Activated CD8-positive, alpha-beta memory T cell treated with anti-CD3 and anti-CD28 coated beads, Interleukin-2, amount 50 U/mL, for 48 hours (primary cell): Measurements from ENCODE around the gene KRTAP5-4.
"Not testable (repeated sequence)": the region's sequence is repeated elsewhere in the genome, so short reads cannot be mapped to it uniquely, and the experiment has no call there.

Experiments
- DNase-seq: peaks from one replicate; pipeline ENCODE4 v3.0.0-alpha.2; 2020

KRTAP5-4 gene

DNA sequence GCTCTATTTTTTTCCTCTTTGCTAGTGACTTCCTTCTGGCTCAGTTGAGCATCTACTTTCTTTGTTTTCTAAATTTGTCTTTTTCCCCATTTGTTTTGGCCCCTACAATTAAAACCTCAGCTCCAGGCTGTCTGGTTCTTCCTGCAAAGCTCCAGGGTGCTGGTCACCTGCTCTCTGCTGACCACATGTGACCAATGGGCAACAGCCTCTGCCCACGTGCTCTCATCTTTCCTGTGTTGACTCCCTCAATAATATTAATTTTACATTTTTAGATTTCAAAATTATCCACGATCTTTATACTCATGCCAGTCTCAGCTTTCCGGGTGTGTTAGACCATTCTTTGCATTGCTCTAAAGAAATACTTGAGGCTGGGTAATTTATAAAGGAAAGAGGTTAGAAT, 23.5 kb downstream of the KRTAP5-4 start:
- DNase-seq: not testable (repeated sequence)

DNA sequence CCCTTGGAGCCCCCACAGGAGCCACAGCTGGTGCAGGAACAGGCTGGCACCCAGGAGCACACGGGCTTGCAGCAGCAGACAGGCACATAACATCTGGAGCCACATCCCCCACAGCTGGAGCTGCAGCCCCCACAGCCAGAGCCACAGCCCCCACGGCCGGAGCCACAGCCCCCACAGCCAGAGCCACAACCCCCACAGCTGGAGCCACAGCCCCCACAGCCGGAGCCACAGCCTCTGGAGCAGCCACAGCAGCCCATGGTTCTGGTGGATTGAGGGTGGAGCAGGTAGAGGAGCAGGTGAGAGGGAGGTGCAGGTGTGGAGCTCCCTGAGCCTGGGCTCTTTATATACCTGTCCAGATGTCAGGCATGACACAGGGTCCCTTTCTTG, 24.0 kb downstream of the KRTAP5-4 start, which contains the start of gene KRTAP5-2:
TSS of gene KRTAP5-2 (minus strand) at position 301 of the 387 bp plus-strand sequence. CDS start at position 257, 44 bp downstream.
- no peak for DNase-seq

DNA sequence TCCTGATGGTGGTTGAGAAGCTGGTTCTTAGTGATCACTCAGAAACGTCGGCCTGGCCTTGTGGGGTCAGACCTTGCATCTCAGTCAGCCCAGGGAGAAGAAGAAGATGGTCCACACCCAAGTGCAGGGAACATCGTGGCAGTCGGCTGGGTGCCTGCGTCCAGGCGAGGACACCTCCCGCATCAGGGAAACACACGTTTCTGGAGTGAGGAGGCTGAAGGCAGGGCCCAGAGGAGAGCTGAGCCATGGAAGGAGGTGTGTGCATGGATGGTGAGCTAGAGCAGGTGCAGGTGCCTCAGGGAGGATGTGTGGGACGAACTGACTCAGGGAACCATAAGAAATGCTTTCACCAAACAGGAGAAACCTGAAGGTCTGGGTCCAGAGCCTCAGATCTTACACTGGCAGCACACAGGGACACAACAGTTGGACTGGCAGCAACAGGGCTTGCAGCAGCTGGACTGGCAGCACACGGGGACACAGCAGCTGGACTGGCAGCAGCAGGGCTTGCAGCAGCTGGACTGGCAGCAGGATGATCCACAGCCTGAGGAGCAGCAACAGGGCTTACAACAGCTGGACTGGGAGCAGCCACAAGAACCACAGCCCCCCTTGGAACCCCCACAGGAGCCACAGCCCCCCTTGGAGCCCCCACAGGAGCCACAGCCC, 24.5 kb downstream of the KRTAP5-4 start:
- DNase-seq: no peak

DNA sequence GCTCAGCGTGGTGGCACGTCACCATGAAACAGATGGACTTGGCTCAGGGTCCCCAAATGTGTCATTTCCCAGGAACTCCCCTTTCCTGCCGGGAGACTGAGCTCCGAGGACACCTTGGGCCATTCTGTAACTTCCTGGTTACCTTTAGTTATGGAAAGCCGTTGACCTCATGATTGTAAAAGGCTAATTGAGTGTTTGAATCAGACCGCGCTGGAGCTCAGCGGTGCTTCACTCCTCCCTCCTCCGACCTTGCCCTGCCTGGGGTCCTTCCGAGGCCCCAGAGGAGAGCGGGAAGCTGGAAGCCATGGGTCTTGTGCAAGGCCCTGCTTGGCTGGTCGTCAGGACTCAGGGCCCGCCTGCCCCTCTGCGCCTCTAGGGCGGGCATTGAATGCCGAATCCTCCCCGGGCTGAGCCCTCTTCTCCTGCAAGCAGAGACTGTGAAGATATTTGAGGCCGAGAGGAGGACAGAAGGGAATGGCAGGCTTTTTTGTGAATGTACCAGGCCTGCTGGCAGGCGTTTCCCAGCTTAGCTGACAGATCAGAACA, 25.3 kb downstream of the KRTAP5-4 start:
- DNase-seq: not testable (repeated sequence)

DNA sequence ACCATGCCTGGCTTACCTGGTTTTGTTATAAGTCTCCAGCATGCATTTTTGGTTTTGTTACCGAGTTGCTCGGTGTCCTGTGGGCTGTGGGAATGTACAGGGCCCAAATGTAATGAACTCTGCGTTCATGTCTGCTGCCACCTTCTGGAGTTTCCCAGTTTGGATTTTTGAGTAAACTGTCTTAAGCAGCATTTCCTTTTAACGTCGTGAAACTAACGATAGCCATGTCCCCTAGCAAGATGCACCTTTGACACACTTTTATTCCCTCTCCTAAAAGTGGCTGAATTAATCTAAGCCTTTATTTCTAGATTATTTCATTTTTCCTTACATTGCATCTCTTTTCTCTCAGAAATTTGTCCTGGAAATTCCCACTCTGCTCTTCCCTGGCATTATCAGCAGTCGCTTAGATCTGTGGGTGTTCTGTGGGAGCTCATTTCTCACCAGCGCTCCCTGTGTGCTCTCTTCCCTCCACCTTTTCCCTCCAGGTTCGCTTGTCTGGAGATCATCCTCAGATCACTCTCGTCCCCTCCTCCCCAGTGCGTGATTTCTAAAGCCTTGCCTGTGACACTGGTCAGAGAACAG, 25.9 kb downstream of the KRTAP5-4 start:
- not testable (repeated sequence) for DNase-seq

DNA sequence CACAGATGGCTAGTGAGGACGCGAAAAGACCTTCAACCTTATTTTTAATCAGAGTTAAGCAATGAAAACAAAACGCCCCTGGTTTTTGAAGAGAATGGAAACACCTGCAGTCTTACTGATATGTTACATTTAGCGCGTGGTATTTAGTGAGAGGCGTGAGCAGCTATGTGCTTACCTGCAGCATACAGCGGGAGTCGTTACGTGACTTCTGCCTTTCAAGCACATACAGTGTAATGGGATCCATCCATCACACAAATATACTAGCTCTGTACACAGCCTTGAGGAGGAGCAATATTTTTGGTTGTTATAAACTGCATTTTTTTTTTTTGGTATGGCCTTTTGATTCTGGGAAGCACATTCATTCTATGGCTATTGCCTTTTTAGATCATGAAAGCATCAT, 29.3 kb downstream of the KRTAP5-4 start:
- DNase-seq: no peak

DNA sequence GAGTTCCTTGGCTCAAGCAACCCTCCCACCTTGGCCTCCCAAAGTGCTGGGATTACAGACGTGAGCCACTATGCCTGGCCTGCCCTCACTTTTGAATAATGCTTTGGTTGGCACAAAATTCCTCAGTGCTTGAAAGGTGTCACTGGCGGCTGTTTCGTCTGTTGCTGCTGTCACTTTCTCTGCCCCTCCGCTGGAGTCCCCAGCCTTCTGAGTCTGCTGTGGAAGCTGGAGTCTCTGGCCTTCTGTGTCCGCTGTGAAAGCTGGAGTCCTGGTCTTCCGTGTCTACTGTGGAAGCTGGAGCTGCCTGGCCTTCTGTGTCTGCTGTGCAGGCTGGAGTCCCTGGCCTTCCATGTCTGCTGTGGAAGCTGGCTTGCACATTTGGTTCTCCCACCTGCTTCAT, 31.9 kb downstream of the KRTAP5-4 start:
- DNase-seq: no peak

DNA sequence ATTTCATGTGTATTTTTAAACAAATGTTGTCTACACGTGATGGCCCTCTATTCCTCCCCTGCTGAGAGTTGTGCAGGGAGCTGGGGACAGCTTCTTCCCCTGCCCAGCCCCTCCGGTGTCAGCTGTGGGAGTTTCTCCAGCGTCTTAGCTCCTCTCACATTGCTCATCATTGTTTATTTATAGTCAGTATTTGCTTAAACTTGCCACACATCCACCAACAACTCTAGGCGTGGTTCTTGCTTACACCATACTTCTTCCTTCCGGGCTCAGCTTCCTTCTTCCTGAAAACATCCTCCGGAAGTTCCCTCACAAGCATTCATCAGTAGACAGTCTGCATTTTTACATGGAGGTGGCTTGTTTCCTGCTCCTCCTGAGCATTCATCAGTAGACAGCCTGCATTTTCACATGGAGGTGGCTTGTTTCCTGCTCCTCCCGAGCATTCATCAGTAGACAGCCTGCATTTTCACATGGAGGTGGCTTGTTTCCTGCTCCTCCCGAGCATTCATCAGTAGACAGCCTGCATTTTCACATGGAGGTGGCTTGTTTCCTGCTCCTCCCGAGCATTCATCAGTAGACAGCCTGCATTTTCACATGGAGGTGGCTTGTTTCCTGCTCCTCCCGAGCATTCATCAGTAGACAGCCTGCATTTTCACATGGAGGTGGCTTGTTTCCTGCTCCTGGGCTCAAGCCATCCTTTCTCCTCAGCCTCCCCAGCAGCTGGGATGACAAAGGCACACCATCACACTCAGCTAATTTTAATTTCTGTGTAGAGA, 32.6 kb downstream of the KRTAP5-4 start:
- not testable (repeated sequence) for DNase-seq

DNA sequence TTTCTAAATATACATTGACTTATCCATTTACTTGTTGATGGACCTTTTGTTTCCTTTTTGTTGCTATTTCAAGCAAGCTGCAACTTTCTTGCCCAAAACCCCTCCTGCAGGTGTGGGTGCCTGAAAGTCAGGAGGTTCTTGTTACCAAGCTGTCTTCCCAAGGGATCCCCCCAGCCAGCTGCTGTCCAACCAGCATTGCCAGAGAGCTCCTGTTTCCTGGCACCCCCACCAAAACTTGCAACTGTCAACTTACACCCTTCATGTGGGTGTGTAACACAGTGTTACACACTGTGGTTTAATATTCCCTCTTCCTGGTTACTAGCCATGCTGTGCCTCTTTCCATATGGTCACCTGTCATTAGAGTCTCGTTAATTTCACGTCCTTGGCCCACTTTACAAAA, 35.2 kb downstream of the KRTAP5-4 start:
- no peak for DNase-seq

DNA sequence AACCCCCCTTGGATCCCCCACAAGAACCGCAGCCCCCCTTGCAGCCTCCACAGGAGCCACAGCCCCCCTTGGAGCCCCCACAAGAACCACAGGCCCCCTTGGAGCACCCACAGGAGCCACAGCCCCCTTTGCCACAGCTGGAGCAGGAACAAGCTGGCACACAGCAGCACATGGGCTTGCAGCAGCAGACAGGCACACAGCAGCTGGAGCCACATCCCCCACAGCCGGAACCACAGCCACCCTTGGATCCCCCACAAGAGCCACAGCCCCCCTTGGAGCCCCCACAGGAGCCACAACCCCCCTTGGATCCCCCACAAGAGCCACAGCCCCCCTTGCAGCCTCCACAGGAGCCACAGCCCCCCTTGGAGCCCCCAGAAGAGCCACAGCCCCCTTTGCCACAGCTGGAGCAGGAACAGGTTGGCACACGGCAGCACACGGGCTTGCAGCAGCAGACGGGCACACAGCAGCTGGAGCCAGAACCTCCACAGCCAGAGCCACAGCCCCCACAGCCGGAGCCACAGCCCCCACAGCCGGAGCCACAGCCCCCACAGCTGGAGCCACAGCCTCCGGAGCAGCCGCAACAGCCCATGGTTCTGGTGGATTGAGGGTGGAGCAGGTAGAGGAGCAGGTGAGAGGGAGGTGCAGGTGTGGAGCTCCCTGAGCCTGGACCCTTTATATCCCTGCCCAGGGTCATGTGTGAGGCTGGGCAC, 37.1 kb downstream of the KRTAP5-4 start, which contains the start of gene KRTAP5-1:
TSS of gene KRTAP5-1 (minus strand) at position 623 of the 710 bp plus-strand sequence. CDS start at position 589, 34 bp downstream.
- not testable (repeated sequence) for DNase-seq

DNA sequence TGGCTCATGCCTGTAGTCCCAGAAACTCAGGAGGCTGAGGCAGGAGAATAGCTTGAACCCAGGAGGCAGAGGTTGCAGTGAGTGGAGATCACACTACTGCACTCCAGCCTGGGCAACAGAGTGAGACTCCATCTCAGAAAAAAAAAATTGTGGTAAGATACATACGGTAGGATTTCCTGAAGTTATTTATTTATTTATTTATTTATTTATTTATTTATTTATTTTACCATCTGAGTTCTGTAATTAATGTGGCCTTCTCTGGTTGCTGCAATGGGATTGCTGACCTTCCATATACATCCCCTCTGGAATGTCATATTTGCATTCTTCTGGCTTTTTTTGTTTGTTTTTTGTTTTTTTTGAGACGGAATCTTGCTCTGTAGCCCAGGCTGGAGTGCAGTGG, 39.0 kb downstream of the KRTAP5-4 start:
- DNase-seq: not testable (repeated sequence)

DNA sequence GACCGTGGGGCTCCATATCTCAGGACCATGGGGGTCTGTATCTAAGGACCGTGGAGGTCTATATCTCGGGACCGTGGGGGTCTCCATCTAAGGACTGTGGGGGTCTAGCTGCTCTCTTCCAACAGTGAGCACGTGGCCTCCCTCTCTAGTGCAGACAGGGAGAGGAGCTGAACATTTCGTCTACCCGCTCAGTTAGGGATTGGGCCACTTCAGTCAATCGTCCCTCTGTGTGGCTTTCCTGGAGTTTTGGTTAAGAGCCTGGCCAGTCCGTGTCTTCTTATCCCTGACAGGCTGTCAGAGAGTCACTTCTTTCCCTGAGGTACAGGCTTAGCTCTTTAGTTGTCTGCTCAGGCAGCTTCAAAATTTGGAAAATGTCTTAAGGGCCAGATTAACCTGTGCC, 40.0 kb downstream of the KRTAP5-4 start:
- DNase-seq: no peak

DNA sequence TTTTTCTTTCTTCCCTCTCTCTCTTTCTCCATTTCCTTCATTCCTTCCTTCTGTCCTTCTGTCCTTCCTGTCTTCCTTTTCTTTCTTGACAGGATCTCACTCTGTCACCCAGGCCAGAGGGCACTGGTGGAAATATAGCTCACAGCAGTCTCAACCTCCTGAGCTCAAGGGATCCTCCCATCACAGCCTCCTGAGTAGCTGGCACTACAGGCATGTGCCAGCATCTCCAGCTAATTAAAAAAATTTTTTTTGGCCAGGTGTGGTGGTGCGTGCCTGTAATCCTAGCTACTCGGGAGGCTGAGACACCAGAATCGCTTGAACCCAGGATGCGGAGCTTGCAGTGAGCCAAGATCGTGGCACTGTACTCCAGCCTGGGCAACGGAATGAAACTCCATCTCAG, 45.1 kb downstream of the KRTAP5-4 start:
- no peak for DNase-seq

DNA sequence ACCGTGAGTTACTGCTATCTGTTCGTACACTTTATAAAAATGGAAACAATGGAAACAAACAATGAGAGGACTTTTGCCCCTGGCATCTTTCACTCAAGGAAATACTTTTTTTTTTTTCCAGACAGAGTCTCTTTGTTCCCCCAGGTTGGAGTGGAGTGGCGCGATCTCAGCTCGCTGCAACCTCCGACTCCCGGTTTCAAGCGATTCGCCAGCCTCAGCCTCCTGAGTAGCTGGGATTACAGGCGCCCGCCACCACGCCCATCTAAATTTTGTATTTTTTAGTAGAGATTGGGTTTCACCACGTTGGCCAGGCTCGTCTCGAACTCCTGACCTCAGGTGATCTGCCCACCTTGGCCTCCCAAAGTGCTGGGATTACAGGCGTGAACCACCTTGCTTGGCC, 46.2 kb downstream of the KRTAP5-4 start:
- not testable (repeated sequence) for DNase-seq

DNA sequence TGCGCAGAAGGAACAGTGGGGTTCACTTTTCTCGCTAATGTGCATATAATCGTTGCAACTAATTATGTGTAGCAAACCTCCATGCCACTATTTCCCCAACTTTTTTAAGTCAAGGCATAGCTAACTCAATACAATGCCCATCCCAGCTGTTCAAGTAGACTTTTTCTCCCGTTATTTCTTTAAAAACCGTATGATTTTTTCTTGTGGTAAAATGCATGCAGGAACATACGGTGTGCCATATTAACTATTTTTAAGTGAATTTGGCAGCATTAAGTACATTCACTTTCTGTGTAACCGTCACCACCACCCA, 47.0 kb downstream of the KRTAP5-4 start:
- no peak for DNase-seq

DNA sequence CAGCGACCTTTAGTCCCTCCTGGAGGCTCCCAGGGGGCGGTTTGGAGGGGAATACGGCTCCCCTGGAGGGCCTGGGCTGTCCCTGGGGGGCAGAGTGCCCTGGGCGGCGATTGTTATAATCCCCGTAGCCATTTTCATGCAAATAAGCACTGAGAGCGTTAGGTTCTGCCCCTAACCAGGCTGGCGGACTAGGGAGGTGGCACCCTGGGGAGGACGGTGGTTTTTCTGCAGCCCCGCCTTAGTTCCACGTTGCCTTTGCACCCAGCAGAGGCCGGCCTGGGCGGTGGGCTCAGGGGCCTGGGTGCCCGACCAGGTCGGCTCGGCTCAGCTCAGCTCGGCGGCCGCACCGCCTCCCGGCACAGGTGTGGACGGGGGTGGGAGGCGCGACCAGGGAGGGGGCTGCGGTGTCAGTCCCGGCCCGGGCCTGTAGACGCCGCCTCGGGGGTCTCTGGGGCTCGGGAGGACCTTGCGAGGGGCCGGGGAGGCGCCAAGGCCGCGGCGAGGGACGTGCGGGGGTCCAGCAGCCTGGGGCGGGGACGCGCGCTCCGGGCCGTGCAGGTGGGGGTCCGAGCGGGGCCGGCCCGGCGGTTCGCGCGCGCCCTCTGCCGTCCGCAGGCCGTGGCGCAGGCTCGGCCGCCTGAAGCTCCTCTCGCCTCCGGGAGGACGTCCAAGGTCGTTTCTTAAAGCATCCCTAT, 47.6 kb downstream of the KRTAP5-4 start:
- peak; percentile 86 for DNase-seq

DNA sequence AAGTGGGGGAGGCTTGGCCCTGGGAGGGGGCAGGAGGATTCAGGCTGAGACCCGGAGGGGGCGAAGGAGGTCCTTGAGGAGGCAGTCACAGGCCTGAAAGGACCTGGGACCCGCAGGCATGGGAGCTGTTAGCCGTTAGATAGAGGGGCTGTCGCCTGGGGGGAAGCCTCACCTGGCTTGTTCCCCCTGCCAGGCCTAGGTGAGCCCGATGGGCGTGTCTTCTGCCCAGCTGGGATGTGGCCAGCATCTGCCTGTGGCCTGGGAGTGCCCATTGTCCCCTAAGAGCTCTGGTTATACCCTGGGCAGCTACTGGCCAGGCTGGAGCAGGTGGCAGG, 48.1 kb downstream of the KRTAP5-4 start:
- DNase-seq: no peak

DNA sequence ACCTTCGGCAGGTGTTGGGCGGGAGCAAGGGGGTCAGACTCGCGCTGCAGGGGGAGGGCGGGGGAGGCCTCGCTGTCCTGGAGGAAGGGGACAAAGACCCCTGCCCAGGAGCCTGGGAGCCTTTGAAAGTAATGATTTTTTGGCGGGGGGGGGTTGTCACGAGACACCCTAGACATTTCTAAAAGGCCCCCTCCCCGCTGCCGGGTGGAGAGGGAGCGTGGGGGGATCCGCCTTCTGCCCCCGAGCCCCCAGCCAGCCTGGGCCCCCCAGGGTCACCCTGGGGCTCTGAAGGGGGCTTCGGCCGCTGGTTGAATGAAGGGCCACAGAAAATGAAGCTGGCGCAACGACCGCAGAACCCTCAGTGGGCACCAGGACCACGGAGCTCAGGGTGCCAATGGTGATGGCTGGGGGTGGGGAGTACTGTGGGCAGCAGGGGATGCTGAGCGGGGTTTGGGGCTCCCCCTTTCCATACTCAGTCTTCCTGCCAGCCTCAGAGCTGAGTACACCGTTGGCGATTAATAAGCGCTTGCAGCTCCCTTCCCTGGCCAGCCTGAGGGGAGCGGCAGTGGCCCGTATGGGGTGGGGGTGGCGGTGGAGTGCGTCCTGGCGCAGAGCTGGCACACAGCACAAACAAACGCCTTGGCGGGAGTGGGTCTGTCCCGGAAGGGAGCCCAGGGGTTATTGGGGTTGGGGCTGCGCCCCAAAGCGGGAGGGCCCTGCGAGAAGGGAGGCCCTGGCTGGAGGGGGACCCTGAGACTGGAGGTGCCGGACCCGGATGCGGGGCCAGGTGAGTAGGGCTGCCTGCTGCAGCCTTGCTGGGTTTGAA, 48.6 kb downstream of the KRTAP5-4 start:
- peak; percentile 66 for DNase-seq

DNA sequence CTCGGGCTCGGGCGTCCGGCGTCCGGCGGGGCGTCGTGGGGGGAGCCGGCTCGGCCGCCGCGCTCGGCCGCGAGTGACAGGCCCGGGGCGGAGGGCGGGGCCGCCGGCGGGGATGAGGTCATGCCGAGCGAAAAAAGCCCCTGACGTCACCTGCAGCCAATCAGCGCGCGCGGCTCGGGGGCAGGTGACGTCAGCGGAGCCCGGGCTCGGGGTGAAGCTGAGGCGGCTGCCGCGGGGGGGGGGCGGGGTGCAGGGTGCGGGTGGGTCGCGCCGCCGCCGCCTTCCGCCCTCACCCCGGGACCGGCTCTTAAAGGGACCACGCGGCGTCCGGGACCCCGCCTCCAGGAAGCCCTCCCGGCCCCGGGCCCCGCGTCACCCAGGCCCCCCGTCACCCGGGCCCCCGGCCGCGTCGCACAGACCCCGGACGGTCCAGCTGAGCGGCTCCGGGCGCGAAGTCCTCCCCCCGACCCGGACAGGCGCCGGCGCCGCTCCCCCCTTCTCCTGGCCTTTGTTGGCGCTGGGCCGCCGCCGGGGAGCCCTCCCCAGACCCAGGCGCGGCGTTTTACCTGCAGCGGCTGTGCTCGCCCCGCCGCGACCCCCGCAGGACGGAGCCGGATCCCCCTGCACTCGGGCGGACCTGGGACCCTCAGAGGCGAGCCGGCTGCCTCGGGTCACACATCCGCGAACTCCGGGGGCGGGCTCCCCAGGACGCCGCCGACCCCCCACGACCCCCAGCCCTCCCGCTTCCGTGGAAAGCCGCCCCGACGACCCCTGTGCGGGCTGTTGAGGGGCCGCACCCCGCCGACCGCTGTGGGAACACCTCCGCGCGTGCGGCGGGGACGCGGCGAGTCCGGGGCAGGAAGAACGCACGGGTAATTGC, 49.5 kb downstream of the KRTAP5-4 start, which contains the start of gene DUSP8:
TSS of gene DUSP8 (minus strand) at position 75 of the 880 bp plus-strand sequence. CDS start 6,445 bp downstream, outside the sequence.
- peak; percentile 93 for DNase-seq

DNA sequence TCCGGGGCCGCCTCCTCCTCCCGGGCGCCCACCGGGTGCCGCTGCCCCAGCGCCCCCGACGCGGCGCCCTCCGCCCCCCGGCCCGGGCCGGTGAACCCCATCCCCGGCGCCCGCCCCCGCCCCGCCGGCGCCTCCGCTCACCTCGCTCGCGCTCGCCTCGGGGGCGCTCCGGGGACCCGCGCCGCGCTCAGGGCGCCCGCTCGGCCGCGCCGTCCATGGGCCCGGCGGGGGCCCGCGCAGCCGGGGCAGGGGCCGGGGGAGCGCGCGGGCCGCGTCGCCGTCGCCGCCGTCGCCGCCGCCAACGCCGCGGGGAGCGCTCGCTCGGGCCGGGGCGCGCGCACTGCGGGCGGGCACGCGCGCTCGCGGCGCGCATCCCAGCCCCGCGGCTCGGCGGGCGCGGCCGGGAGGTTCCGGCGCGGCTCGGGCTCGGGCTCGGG, 50.2 kb downstream of the KRTAP5-4 start:
- no peak for DNase-seq
